Activated B cell treated with CpG ODN at 0.5 μM for 24 hours (primary cell): ENCODE measurements around the gene ADGRG1. TPM values are rescaled to one million over a fixed set of nuclear protein-coding genes. Genes with fewer than 3 reads are reported as not detected.

ENCODE experiments used
- ATAC-seq: fragments of 200-7000 bp; cut with Tn5 transposase; one replicate; pipeline ENCODE4 v1.10.0; 2021; ENCODE audit warnings: low read depth, mild to moderate bottlenecking, moderate library complexity
- CTCF ChIA-PET: fragments of 350-600 bp; sonication (Branson Sonifier 250); formaldehyde crosslinking; loops from one replicate; lab custom pipeline; 2021; ENCODE audit warnings: antibody characterized with exemption; lab: Charles Lee
- POLR2A ChIA-PET: fragments of 350-600 bp; sonication (Branson Sonifier 250); formaldehyde crosslinking; loops from one replicate; lab custom pipeline; 2021; ENCODE audit warnings: antibody characterized with exemption; lab: Charles Lee
- DNase-seq: peaks from one replicate; pipeline ENCODE4 v3.0.0; 2022
- H3K27ac Mint-ChIP-seq: one replicate; pipeline ENCODE4 v1.8.0; 2020; ENCODE audit warnings: mixed read lengths
- H3K27me3 Mint-ChIP-seq: one replicate; pipeline ENCODE4 v1.8.0; 2021; ENCODE audit warnings: mixed read lengths
- H3K36me3 Mint-ChIP-seq: one replicate; pipeline ENCODE4 v1.8.0; 2021; ENCODE audit warnings: low read depth, mixed read lengths
- H3K4me1 Mint-ChIP-seq: one replicate; pipeline ENCODE4 v1.8.0; 2021; ENCODE audit warnings: mixed read lengths
- H3K4me3 Mint-ChIP-seq: one replicate; pipeline ENCODE4 v1.8.0; 2020; ENCODE audit warnings: mild to moderate bottlenecking, mixed read lengths
- H3K9me3 Mint-ChIP-seq: one replicate; pipeline ENCODE4 v1.8.0; 2020; ENCODE audit warnings: mixed read lengths
- intact Hi-C: fragments of 100-400 bp; cut with micrococcal nuclease; formaldehyde crosslinking; loops from one replicate; pipeline ENCODE4 v1.15.1; 2024
- total RNA-seq: library from RNA; stranded (reverse); gene quantifications from 2 replicates; pipeline ENCODE4 v1.2.3, GENCODE V29; 2022
- TF ChIP-seq, protein P1 (sequence below): fragments of 200-600 bp; IDR thresholded peaks from one replicate; pipeline ENCODE4 v1.8.0; 2022; ENCODE audit warnings: antibody characterized with exemption, mild to moderate bottlenecking

Gene ADGRG1
- total RNA-seq, 1 donor from 2014 or later: 0.13 TPM

DNA sequence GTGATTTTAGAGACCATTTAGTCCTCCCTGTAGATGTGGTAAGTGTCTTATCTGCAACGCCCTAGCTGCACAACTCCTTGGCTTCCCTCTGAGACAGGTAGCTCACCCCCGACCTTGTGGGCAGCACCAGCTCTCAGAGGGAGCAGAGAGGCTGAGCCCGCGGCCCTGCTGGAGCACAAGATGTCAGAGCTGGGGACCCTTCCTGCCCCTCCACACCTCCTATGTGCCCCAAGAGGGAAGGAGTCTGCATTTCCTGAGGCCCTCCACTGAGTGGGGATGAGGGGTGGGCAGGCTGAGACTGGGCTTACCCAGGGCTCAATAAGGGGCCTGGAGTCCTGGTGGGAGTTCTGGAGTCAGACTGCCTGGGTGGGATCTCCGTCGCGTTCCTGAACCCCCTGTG, 12.2 kb upstream of the ADGRG1 start:
- no peaks in the 10 kb centered on the region for H3K36me3 Mint-ChIP-seq
- H3K4me1 Mint-ChIP-seq: no peaks in the 10 kb centered on the region
- peaks cover 5% of the 10 kb centered on the region for H3K27me3 Mint-ChIP-seq
- ChIA-PET CTCF (no interaction called here), POLR2A (no interaction called here)
- intact Hi-C loops: no loop called here
- DNase-seq: no peak
- ATAC-seq: no peak
- H3K4me3 Mint-ChIP-seq: no peak overlapping the region
- no peaks in the 10 kb centered on the region for H3K9me3 Mint-ChIP-seq
- TF ChIP-seq, protein P1, sequence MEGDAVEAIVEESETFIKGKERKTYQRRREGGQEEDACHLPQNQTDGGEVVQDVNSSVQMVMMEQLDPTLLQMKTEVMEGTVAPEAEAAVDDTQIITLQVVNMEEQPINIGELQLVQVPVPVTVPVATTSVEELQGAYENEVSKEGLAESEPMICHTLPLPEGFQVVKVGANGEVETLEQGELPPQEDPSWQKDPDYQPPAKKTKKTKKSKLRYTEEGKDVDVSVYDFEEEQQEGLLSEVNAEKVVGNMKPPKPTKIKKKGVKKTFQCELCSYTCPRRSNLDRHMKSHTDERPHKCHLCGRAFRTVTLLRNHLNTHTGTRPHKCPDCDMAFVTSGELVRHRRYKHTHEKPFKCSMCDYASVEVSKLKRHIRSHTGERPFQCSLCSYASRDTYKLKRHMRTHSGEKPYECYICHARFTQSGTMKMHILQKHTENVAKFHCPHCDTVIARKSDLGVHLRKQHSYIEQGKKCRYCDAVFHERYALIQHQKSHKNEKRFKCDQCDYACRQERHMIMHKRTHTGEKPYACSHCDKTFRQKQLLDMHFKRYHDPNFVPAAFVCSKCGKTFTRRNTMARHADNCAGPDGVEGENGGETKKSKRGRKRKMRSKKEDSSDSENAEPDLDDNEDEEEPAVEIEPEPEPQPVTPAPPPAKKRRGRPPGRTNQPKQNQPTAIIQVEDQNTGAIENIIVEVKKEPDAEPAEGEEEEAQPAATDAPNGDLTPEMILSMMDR: no peak
- H3K27ac Mint-ChIP-seq: no peak overlapping the region

DNA sequence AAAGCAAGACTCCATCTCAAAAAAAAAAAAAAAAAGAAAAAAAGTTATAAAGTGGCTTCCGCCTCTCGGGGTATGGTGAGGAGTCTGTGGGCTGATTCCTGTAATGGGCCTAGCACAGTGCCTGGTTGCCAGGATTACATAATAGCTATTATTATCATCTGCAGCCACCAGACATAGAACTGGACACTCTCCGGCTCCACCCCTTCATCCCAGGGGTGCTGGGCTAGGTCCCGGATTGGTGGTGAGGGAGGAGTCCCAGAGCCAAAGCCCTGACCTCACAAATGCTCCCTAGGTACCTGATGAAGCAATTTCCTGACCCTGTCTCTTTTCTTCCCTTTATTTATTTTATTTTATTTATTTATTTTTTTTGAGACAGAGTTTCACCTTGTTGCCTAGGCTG, 11.6 kb upstream of the ADGRG1 start:
- Mint-ChIP-seq H3K4me3 (no peak overlapping the region), H3K36me3 (no peaks in the 10 kb centered on the region), H3K4me1 (no peaks in the 10 kb centered on the region), H3K27me3 (peaks cover 3% of the 10 kb centered on the region), H3K9me3 (no peaks in the 10 kb centered on the region), H3K27ac (no peak overlapping the region)
- intact Hi-C loops: no loop called here
- DNase-seq: no peak
- TF ChIP-seq, protein P1: no peak
- ATAC-seq: no peak
- POLR2A ChIA-PET: no interaction called here
- CTCF ChIA-PET: no interaction called here

DNA sequence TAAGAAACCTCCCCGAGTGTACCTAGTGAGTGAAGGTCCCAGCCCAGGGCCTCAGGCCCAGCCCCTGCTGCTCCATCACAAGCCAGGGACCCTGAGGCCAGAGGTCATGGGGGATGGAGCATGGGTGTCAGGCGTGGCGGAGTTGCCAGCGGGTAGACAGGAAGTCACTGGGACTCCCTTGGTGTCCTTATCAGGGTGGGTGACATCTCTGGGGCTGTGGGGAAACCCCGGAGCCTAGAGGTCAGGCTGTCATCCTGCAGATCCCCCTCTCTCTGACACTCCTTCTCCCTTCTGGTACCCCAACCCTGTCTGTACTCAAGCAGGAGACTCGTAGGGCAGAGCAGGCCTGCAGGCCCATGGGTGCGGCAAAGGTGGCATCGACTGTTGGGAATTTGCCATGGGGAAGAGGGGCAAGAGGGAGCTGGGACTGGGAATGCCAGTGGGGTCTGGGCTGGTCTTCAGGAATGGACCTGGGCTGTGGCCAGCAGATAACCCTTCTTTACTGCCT, 10.8 kb upstream of the ADGRG1 start:
- TF ChIP-seq, protein P1: no peak
- intact Hi-C loops: no loop called here
- Mint-ChIP-seq H3K36me3 (no peaks in the 10 kb centered on the region), H3K27ac (no peak overlapping the region), H3K4me3 (no peak overlapping the region), H3K4me1 (no peaks in the 10 kb centered on the region), H3K9me3 (no peaks in the 10 kb centered on the region), H3K27me3 (peaks cover 3% of the 10 kb centered on the region)
- ChIA-PET POLR2A (no interaction called here), CTCF (no interaction called here)
- no peak for ATAC-seq
- no peak for DNase-seq

DNA sequence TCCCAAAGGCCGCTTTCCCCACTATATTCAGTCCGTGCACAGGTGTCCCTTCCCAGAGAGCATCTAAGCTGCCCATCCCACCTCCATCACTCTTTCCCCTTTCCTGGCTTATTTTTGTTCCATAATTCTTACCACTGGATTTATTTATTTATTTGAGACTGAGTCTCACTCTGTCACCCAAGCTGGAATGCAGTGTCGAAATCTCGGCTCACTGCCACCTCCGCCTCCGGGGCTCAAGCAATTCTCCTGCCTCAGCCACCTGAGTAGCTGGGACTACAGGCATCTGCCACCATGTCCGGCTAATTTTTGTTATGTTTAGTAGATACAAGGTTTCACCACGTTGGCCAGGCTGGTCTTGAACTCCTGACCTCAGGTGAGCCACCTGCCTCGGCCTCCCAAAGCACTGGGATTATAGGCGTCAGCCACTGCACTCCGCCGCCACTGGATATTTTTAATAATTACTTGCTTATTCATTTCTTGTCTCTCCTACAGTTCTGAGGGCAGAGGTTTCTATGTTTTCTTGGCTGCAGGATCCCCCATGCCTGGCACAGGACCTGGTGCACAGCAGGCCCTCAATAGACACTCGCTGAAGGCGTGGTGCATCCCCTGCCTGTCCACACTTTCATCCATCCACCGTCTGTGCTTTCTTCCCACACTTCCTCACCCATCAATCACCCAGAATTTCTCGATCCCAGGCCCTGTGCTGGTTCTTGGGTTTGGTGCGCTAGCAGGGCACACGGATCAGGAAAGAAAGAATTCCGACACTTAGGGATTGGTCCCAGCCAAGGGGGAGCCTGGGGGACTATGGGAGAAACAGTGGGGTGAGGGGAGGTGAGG, 9.9 kb upstream of the ADGRG1 start:
- ChIA-PET CTCF (no interaction called here), POLR2A (no interaction called here)
- Mint-ChIP-seq H3K4me1 (no peaks in the 10 kb centered on the region), H3K27ac (no peak overlapping the region), H3K9me3 (no peaks in the 10 kb centered on the region), H3K36me3 (no peaks in the 10 kb centered on the region), H3K27me3 (peaks cover 3% of the 10 kb centered on the region), H3K4me3 (no peak overlapping the region)
- intact Hi-C loops: no loop called here
- DNase-seq (no peak), ATAC-seq (no peak)
- TF ChIP-seq, protein P1: no peak

DNA sequence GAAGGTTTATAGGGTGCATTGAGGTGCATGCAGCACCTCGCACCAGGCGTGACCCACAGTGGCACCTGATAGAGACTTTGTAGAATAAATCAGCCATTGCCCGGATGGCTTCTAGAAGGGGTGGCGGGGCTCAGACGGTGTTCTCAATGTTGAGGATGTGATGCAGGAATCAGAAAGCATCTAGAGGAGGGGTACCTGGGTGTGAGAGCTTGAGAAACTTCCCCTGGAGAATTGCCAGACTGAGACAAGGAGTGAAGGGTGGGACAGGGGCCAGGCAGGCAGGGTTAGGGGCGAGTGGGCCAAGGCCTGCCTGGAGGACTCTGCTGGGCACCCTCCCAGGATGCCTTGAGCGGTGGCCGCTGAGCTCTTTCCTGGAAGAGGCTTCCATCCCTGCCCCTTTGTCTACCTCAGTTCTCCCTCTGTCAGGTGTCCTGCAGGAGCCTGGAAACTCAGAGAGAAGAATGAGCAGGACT, 9.3 kb upstream of the ADGRG1 start:
- TF ChIP-seq, protein P1: no peak
- DNase-seq: no peak
- no peaks in the 10 kb centered on the region for H3K36me3 Mint-ChIP-seq
- no peak overlapping the region for H3K27ac Mint-ChIP-seq
- POLR2A ChIA-PET: no interaction called here
- ATAC-seq: no peak
- intact Hi-C loops: no loop called here
- H3K4me1 Mint-ChIP-seq: no peaks in the 10 kb centered on the region
- peaks cover 3% of the 10 kb centered on the region for H3K27me3 Mint-ChIP-seq
- no peaks in the 10 kb centered on the region for H3K9me3 Mint-ChIP-seq
- CTCF ChIA-PET: no interaction called here
- no peak overlapping the region for H3K4me3 Mint-ChIP-seq
